Endothelial cell (in vitro differentiated cells): ENCODE results near the gene ZNF385B. TPM values are rescaled to one million over a fixed set of nuclear protein-coding genes. Genes with fewer than 3 reads are reported as not detected.
"Not testable (repeated sequence)": the region's sequence is repeated elsewhere in the genome, so short reads cannot be mapped to it uniquely, and the experiment has no call there.

Experiments used
- DNase-seq: peaks from one replicate; pipeline ENCODE4 v3.0.0; 2021; ENCODE audit warnings: low spot score
- H3K27ac Mint-ChIP-seq: one replicate; pipeline ENCODE4 v1.8.0; 2021; ENCODE audit warnings: mixed read lengths, inconsistent platforms; ENCODE audit not compliant: unreplicated experiment
- H3K27me3 Mint-ChIP-seq: one replicate; pipeline ENCODE4 v1.8.0; 2021; ENCODE audit warnings: mild to moderate bottlenecking, moderate library complexity, mixed read lengths, inconsistent platforms; ENCODE audit not compliant: unreplicated experiment
- H3K36me3 Mint-ChIP-seq: one replicate; pipeline ENCODE4 v1.8.0; 2021; ENCODE audit warnings: mild to moderate bottlenecking, low read depth, mixed read lengths, inconsistent platforms; ENCODE audit not compliant: unreplicated experiment
- H3K4me1 Mint-ChIP-seq: one replicate; pipeline ENCODE4 v1.8.0; 2021; ENCODE audit warnings: mild to moderate bottlenecking, mixed read lengths, inconsistent platforms; ENCODE audit not compliant: unreplicated experiment
- H3K4me3 Mint-ChIP-seq: one replicate; pipeline ENCODE4 v1.8.0; 2021; ENCODE audit warnings: mild to moderate bottlenecking, mixed read lengths, inconsistent platforms; ENCODE audit not compliant: unreplicated experiment
- H3K9me3 Mint-ChIP-seq: one replicate; pipeline ENCODE4 v1.8.0; 2021; ENCODE audit warnings: mixed read lengths, inconsistent platforms; ENCODE audit not compliant: unreplicated experiment
- total RNA-seq: library from RNA; stranded (reverse); fragmentation: NEBNext Ultra II Directional; extraction: Animal tissue kit (Norgen Biotek cat#: 25700); gene quantifications from one replicate; pipeline ENCODE4 v1.2.1, GENCODE V29; 2021; ENCODE audit not compliant: unreplicated experiment
- TF ChIP-seq, protein P1 (sequence below): fragments of 200-600 bp; sonication (generic); IDR thresholded peaks from one replicate; pipeline ENCODE4 v1.5.0; 2021; ENCODE audit warnings: antibody characterized with exemption; ENCODE audit not compliant: unreplicated experiment

The ZNF385B gene
- total RNA-seq, 1 donor from 2014 or later: 0.49 TPM

- TF ChIP-seq, protein P1, sequence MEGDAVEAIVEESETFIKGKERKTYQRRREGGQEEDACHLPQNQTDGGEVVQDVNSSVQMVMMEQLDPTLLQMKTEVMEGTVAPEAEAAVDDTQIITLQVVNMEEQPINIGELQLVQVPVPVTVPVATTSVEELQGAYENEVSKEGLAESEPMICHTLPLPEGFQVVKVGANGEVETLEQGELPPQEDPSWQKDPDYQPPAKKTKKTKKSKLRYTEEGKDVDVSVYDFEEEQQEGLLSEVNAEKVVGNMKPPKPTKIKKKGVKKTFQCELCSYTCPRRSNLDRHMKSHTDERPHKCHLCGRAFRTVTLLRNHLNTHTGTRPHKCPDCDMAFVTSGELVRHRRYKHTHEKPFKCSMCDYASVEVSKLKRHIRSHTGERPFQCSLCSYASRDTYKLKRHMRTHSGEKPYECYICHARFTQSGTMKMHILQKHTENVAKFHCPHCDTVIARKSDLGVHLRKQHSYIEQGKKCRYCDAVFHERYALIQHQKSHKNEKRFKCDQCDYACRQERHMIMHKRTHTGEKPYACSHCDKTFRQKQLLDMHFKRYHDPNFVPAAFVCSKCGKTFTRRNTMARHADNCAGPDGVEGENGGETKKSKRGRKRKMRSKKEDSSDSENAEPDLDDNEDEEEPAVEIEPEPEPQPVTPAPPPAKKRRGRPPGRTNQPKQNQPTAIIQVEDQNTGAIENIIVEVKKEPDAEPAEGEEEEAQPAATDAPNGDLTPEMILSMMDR: peak; percentile 22
- Mint-ChIP-seq H3K27me3 (peaks cover 1% of the 10 kb centered on the region), H3K9me3 (no peaks in the 10 kb centered on the region), H3K36me3 (peaks cover 6% of the 10 kb centered on the region), H3K4me3 (no peak overlapping the region), H3K4me1 (no peaks in the 10 kb centered on the region), H3K27ac (no peak overlapping the region)
- peak; percentile 67 for DNase-seq
Measured at GRCh38 chr2:179898873-179899272, 37.5 kb upstream of the ZNF385B start.

DNA sequence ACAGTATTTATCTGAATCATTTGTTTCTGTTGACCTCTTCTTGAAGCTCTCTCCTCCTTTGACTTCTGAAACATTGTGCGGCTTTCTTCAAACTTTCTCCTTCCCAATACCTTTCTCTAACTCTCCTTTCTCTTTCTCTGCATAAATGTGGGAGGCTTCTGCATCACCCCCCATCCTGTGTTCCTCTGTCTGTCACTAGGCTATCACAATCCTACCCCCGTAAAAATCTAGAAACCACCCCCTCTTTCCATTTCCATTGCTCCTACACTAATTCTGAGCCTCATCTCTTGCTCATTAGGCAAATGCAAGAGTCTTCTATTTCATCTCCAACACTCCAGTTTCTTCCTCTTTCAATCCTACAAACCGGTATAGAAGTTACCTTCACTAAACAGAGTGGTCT, 32.2 kb upstream of the ZNF385B start:
- no peak for DNase-seq
- Mint-ChIP-seq H3K4me3 (no peak overlapping the region), H3K9me3 (peaks cover 4% of the 10 kb centered on the region), H3K36me3 (no peaks in the 10 kb centered on the region), H3K27me3 (peaks cover 4% of the 10 kb centered on the region), H3K4me1 (no peaks in the 10 kb centered on the region), H3K27ac (no peak overlapping the region)
- TF ChIP-seq, protein P1: no peak

DNA sequence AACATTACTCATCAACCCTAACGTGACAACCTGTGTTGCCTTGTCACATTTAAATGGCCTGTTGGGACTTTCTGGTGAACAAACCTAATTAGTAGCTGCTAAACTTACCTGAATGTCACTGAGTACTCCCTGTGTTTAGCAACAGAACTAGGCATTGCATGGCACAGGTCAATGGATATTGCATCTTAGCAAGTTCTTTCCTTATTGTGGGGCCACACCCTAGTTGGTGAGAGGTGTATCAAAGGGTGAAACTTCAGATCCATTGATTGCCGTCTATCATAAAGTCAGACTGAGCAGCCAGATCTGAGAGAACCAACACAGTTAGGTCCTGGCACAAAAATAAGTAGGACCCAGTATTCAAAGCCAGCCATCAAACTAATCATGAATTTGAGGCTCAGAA, 29.8 kb upstream of the ZNF385B start:
- Mint-ChIP-seq H3K9me3 (peaks cover 4% of the 10 kb centered on the region), H3K36me3 (no peaks in the 10 kb centered on the region), H3K27me3 (peaks cover 4% of the 10 kb centered on the region), H3K4me3 (no peak overlapping the region), H3K4me1 (no peaks in the 10 kb centered on the region), H3K27ac (no peak overlapping the region)
- TF ChIP-seq, protein P1: no peak
- DNase-seq: no peak

GRCh38 chr2:179890666-179891065, 29.3 kb upstream of the ZNF385B start:
- DNase-seq: no peak
- no peaks in the 10 kb centered on the region for H3K36me3 Mint-ChIP-seq
- TF ChIP-seq, protein P1: no peak
- peaks cover 4% of the 10 kb centered on the region for H3K9me3 Mint-ChIP-seq
- H3K27me3 Mint-ChIP-seq: peaks cover 4% of the 10 kb centered on the region
- no peaks in the 10 kb centered on the region for H3K4me1 Mint-ChIP-seq
- H3K27ac Mint-ChIP-seq: no peak overlapping the region
- H3K4me3 Mint-ChIP-seq: no peak overlapping the region

DNA sequence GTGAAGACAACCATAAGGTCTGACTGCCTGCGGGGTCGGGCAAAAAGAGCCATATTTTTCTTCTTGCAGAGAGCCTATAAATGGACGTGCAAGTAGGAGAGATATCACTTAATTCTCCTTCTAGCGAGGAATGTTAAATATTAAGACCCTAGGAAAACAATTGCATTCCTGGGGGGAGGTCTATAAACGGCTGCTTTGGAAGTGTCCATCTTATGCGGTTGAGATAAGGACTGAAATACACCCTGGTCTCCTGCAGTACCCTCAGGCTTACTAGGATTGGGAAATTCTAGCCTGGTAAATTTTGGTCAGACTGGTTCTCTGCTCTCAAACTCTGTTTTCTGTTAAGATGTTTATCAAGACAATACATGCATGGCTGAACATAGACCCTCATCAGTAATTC, 27.2 kb upstream of the ZNF385B start:
- H3K9me3 Mint-ChIP-seq, H3K27ac Mint-ChIP-seq, H3K4me3 Mint-ChIP-seq, DNase-seq, H3K36me3 Mint-ChIP-seq, H3K27me3 Mint-ChIP-seq, H3K4me1 Mint-ChIP-seq: not testable (repeated sequence)

- no peak for DNase-seq
- Mint-ChIP-seq H3K36me3 (no peaks in the 10 kb centered on the region), H3K4me3 (no peak overlapping the region), H3K4me1 (peaks cover 16% of the 10 kb centered on the region), H3K27me3 (no peaks in the 10 kb centered on the region), H3K9me3 (peaks cover 4% of the 10 kb centered on the region), H3K27ac (no peak overlapping the region)
- TF ChIP-seq, protein P1: no peak
Measured at GRCh38 chr2:179884193-179884592, 22.8 kb upstream of the ZNF385B start.
